H7 (cell line): ENCODE measurements around the gene CCNYL1. TPM values are rescaled to one million over a fixed set of nuclear protein-coding genes. Genes with fewer than 3 reads are reported as not detected.

Experiments
- DNase-seq: peaks from one replicate; pipeline ENCODE4 v3.0.0; 2012
- H3K27me3 ChIP-seq: 2 replicates; pipeline ENCODE4 v1.6.0; 2011; ENCODE audit warnings: mild to moderate bottlenecking, low read length; ENCODE audit not compliant: control insufficient read depth, insufficient read depth
- H3K36me3 ChIP-seq: replicated peaks from 2 replicates; pipeline ENCODE4 v1.5.1; 2011; ENCODE audit warnings: low read length; ENCODE audit not compliant: control insufficient read depth, insufficient read depth
- H3K4me3 ChIP-seq: 2 replicates; pipeline ENCODE4 v1.5.1; 2011; ENCODE audit warnings: low read depth, mild to moderate bottlenecking, control low read depth, low read length, moderate library complexity; ENCODE audit not compliant: insufficient read depth
- total RNA-seq: library from RNA; depleted of rRNA; stranded (reverse); fragments of >200 nt; shearing (Covaris generic); gene quantifications from 2 replicates; pipeline ENCODE4 v1.2.3, GENCODE V29; 2014; rRNA removed

CCNYL1 gene
- total RNA-seq, 1 experiment from 2014 or later: 10.9 TPM

- Histone ChIP-seq H3K36me3 (no peaks in the 10 kb centered on the region), H3K4me3 (no peak overlapping the region), H3K27me3 (no peaks in the 10 kb centered on the region)
- DNase-seq: peak; percentile 62
Measured at GRCh38 chr2:207796585-207797350, 85.3 kb downstream of the CCNYL1 start.

DNA sequence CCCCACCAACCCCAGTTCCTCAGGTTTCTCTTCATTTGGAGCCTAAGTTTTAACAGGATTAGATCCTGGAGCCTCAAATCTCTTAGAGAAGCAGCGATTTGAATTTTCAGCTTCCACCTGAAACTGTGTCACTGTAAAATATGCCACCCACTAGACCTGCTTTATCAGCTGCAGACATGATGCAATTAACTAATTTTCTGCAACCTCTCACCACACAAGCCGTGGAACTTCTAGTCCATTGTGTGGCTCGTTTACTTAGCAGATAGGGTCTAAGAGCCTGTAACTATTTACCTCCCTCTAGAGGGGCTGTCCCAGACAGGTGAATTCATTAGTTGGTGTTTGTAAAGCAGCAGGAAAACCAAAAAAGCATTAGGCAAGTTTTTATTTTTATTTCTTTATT is 89.8 kb downstream of the CCNYL1 start:
- Histone ChIP-seq H3K27me3 (no peaks in the 10 kb centered on the region), H3K36me3 (no peaks in the 10 kb centered on the region), H3K4me3 (no peak overlapping the region)
- peak; percentile 58 for DNase-seq

DNA sequence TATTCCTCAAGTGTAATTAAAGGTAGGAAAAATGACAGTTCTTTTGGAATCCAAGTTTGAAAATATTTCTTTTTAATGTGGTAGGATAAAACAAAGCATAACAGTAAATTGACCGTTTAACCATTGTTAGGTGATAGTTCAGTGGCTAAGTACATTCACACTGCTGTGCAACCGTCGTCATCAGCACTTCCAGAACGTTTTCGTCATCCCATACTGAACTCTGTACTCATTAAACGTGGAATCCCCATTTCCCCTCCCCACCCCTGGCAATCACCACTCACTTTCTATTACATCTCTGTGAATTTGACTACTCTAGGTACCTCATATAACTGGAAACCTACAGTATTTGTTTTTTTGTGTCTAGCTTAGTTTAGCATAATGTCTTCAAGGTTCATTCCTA is 91.2 kb downstream of the CCNYL1 start:
- H3K4me3 ChIP-seq: no peak overlapping the region
- no peak for DNase-seq
- no peaks in the 10 kb centered on the region for H3K36me3 ChIP-seq
- no peaks in the 10 kb centered on the region for H3K27me3 ChIP-seq

Other genes with a start within 250 kb of the CCNYL1 start
- 48.9 and 63.5 TPM in 2 replicates for gene CREB1, start 181.7 kb upstream of the CCNYL1 start, total RNA-seq
- 52.2 and 53.1 TPM in 2 replicates for gene METTL21A, start 86.2 kb upstream of the CCNYL1 start, total RNA-seq
- 102 and 171 TPM in 2 replicates for gene FZD5, start 58.3 kb downstream of the CCNYL1 start, total RNA-seq